Measurements from ENCODE around the gene ADARB1. TPM values are rescaled to one million over a fixed set of nuclear protein-coding genes. Genes with fewer than 3 reads are reported as not detected.

ADARB1 gene
- total RNA-seq, 2 experiments from 2014 or later, result 59.1 to 59.6 TPM

DNA sequence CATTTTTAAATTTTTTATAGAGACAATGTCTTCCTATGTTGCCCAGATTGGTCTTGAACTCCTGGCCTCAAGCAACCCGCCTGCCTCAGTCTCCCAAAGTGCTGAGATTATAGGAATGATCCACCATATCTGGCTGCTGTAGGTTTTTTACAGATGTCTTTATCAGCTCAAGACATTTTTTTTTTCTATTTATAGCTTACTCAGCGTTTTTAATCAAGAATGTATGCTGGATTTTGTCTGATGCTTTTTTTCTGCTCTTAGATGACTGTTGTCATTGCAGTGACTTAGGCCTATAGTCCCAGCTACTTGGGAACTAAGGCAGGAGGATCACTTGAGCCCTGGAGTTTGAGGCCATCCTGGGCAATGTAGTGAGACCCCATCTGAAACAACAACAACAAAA is 140.8 kb downstream of the ADARB1 start:
- no peaks in the 10 kb centered on the region for H3K27me3 Mint-ChIP-seq
- H3K9me3 Mint-ChIP-seq, result peaks cover 12% of the 10 kb centered on the region
- ChIA-PET POLR2A (no interaction called here), CTCF (interaction anchor here (0.6 kb wide), 1 partner anchor 274 kb away, joined by 3 read pairs; no protein-coding TSS in a partner anchor)
- H3K4me3 Mint-ChIP-seq, result no peak overlapping the region
- peaks cover 11% of the 10 kb centered on the region for H3K4me1 Mint-ChIP-seq
- no peak overlapping the region for H3K27ac Mint-ChIP-seq
- peaks cover 83% of the 10 kb centered on the region for H3K36me3 Mint-ChIP-seq (ENCODE audit: low read depth)
- no peak for DNase-seq

DNA sequence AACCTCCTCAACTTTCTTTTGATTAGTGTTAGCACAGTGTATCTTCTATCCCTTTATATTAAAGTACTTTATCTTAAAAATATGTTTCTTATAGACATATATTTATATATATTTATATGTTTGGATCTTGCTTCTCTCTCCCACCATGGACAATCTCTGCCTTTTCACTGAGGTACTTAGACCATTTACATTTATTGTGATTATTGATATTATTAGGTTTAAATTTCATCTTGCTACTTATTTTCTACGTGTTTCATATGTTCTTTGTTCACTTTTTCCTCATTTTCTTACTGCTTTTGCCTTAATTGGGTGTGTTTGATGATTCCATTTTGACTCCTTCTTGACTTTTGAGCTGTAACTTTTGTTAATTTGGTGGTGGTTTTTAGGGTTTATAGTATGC is 142.6 kb downstream of the ADARB1 start:
- ChIA-PET CTCF (no interaction called here), POLR2A (no interaction called here)
- peaks cover 86% of the 10 kb centered on the region for H3K36me3 Mint-ChIP-seq (ENCODE audit: low read depth)
- no peak overlapping the region for H3K4me3 Mint-ChIP-seq
- peaks cover 26% of the 10 kb centered on the region for H3K4me1 Mint-ChIP-seq
- H3K27ac Mint-ChIP-seq, result no peak overlapping the region
- no peak for DNase-seq
- no peaks in the 10 kb centered on the region for H3K27me3 Mint-ChIP-seq
- peaks cover 12% of the 10 kb centered on the region for H3K9me3 Mint-ChIP-seq

DNA sequence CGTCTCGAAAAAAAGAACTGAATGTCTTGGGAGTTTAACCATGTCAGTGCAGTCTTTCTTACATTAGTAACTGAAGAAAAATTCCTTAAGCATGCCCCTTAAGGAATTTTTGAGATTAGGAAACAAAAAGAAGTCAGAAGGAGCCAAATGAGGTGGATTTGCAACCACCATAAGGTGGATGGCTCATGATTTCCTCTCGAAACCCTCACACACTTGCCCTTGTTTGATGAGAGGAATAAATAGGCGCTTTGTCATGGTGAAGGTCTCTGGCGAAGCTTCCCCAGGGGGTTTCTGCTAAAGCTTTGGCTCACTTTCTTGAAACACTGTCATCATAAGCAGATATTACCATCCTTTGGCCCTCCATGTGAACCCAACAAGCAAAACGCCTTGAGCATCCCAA is 145.1 kb downstream of the ADARB1 start:
- ChIA-PET POLR2A (no interaction called here), CTCF (interaction anchor here (0.9 kb wide), 1 partner anchor 21 kb away, joined by 3 read pairs; no protein-coding TSS in a partner anchor)
- no peaks in the 10 kb centered on the region for H3K27me3 Mint-ChIP-seq
- H3K36me3 Mint-ChIP-seq (ENCODE audit: low read depth), result peaks cover 88% of the 10 kb centered on the region
- H3K4me3 Mint-ChIP-seq, result no peak overlapping the region
- H3K4me1 Mint-ChIP-seq, result peaks cover 42% of the 10 kb centered on the region
- DNase-seq, result no peak
- H3K27ac Mint-ChIP-seq, result no peak overlapping the region
- H3K9me3 Mint-ChIP-seq, result peaks cover 12% of the 10 kb centered on the region

DNA sequence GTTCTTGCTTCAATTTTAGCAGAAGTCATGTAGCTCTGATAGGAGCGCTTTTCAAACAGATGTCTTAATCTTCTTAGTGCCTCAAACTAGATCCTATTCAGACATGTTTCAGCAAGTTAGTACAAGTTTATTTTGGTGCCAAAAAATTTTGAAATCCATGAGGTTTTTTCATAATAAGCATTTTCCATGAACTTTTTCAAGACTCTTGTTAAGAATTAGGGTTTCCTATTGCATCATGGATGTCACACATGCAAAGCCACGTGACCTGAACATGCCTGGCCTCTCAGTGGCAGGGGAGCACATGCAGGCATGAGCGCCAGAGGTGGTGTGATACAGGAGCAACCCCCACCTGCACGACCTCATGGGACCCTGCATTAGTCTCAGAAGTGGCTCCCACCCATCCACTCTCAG is 145.7 kb downstream of the ADARB1 start:
- Mint-ChIP-seq H3K4me1 (peaks cover 48% of the 10 kb centered on the region), H3K36me3 (ENCODE audit: low read depth) (peaks cover 88% of the 10 kb centered on the region)

DNA sequence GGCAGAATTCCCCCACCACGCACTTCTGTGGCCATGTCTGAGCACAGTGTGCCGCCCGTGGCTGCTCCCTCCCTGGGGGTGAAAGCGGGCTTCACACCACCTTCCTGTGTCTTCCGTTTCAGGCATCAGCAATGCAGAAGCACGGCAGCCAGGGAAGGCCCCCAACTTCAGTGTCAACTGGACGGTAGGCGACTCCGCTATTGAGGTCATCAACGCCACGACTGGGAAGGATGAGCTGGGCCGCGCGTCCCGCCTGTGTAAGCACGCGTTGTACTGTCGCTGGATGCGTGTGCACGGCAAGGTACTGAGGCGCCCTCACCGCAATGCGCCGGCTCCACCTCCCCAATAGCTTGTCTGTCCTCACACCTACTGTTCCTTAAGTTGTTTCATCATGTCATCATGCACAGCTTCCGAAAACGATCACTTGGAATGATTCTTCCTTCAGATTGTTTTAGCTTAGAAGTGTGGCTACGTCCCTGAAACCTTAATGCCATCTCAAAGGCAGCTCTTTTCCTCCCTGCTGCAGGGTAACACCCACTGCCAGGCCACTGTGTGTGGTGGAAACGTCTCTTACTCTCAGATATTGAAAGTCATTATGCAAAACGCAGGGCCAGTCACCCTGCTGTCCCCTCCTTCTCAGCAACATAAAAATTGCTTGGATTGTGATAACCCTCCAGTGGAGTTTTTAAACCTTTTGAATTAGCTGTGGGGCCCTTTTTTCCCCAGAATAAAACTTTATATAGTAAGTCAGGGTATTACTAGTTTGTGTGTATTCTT is 146.5 kb downstream of the ADARB1 start:
- H3K4me3 Mint-ChIP-seq, result no peak overlapping the region
- H3K4me1 Mint-ChIP-seq, result peaks cover 56% of the 10 kb centered on the region
- peaks cover 91% of the 10 kb centered on the region for H3K36me3 Mint-ChIP-seq (ENCODE audit: low read depth)
- ChIA-PET POLR2A (interaction anchor here (0.8 kb wide), 1 partner anchor 12 kb away, joined by 3 read pairs; no protein-coding TSS in a partner anchor), CTCF (no interaction called here)
- DNase-seq, result no peak
- H3K27ac Mint-ChIP-seq, result no peak overlapping the region
- peaks cover 9% of the 10 kb centered on the region for H3K9me3 Mint-ChIP-seq
- no peaks in the 10 kb centered on the region for H3K27me3 Mint-ChIP-seq

More for the DNA sequence above, 145.7 kb downstream of the ADARB1 start:
- DNase-seq, result no peak
- ChIA-PET CTCF (interaction anchor here (0.9 kb wide), 1 partner anchor 21 kb away, joined by 3 read pairs; no protein-coding TSS in a partner anchor), POLR2A (no interaction called here)
- no peak overlapping the region for H3K4me3 Mint-ChIP-seq
- H3K9me3 Mint-ChIP-seq, result peaks cover 9% of the 10 kb centered on the region
- no peaks in the 10 kb centered on the region for H3K27me3 Mint-ChIP-seq
- no peak overlapping the region for H3K27ac Mint-ChIP-seq

DNA sequence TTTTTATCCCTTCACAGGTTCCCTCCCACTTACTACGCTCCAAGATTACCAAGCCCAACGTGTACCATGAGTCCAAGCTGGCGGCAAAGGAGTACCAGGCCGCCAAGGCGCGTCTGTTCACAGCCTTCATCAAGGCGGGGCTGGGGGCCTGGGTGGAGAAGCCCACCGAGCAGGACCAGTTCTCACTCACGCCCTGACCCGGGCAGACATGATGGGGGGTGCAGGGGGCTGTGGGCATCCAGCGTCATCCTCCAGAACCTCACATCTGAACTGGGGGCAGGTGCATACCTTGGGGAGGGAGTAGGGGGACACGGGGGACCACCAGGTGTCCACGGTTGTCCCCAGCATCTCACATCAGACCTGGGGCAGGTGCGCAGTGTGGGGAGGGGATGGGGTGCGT is 147.6 kb downstream of the ADARB1 start:
- Mint-ChIP-seq H3K27me3 (no peaks in the 10 kb centered on the region), H3K36me3 (ENCODE audit: low read depth) (peaks cover 89% of the 10 kb centered on the region), H3K9me3 (peaks cover 6% of the 10 kb centered on the region), H3K4me1 (peaks cover 67% of the 10 kb centered on the region), H3K4me3 (no peak overlapping the region), H3K27ac (no peak overlapping the region)
- ChIA-PET CTCF (no interaction called here), POLR2A (no interaction called here)
- no peak for DNase-seq

DNA sequence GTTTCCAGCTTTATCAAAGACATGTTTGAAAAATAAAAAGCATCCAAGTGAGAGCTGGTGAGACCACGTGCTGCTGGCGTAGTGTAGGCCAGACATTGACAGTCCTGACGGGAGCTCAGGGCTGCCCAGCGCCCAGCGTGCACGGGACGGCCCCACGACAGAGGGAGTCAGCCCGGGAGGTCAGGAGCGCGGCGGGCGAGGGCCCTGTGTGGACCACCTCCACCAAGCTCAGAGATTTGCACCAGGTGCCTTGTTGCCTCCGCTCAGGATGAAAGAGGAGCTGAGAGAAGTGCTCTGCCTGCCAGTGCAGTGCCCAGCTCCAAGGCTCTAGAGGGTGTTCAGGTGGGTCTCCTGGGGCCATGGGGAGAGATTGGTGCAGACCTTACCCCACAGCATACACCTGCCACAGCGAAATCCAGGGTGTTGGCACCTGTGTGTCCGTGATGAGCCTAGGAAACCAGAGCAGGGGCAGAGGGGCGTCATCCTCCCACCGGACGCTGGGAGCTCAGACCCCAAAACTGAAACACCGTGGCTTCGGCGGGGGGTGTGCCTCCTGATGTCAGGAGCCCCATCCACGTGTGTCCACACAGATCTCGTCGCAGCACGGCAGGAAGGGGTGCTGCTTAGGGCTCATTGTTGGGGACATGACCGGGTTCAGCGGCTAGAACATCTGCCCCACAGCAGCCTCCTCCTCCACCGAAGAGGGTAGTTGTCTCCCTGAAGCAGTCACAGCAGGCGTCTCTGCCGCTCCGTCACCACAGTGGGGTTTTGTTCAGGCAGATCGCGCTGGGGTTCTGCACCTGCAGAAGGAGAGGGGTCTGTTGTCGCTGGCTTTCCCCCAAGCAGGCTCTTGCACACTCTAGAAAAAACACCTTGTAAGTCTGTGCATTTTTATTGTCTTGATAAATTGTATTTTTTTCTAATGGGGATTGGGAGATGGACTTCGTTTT is 149.1 kb downstream of the ADARB1 start:
- Mint-ChIP-seq H3K9me3 (no peaks in the 10 kb centered on the region), H3K36me3 (ENCODE audit: low read depth) (peaks cover 79% of the 10 kb centered on the region), H3K27ac (peak overlapping the region; percentile 91), H3K4me1 (peaks cover 75% of the 10 kb centered on the region), H3K4me3 (no peak overlapping the region), H3K27me3 (no peaks in the 10 kb centered on the region)
- POLR2A ChIA-PET, result interaction anchor here (1.1 to 2.0 kb wide), 5 partner anchors 11 to 64 kb away, joined by 3 to 5 read pairs (median 4); partner anchors contain the start of gene POFUT2
- CTCF ChIA-PET, result interaction anchor here (1.0 to 1.6 kb wide), 2 partner anchors 64 to 85 kb away, joined by 3 to 6 read pairs; partner anchors contain the start of gene POFUT2
- no peak for DNase-seq

DNA sequence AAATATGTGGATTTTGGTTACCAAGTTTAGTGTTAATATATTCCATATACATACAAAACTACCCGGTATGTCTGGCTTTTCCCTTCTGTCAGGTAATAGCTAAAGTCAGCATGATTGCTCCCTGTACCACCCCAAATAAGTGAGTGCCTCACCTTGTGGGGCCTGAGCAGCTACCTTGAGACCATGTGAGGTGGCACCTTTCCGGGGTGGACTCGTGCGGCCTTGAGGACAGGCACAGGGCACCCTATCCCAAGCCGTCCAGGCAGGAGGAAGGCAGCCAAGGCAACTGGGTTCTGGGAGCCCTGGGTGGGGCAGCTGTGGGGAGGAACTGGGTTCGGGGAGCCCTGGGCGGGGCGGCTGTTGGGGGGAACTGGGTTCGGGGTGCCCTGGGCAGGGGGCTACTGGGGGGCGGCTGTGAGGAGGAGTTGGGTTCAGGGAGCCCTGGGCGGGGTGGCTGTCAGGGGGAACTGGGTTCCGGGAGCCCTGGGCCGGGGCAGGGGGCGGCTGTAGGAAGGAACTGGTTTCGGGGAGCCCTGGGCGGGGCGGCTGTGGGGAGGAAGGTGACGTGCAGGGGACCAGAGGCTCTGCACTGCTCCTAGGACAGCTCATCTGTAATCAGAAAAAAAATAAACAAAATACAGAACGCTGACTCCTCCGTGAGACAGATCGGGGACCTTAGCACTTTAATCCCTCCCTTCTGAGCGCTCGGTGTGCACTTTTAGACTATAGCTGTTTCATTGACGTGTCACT is 150.0 kb downstream of the ADARB1 start:
- peak overlapping the region; percentile 91 for H3K27ac Mint-ChIP-seq
- peaks cover 74% of the 10 kb centered on the region for H3K36me3 Mint-ChIP-seq (ENCODE audit: low read depth)
- peak overlapping the region; percentile 36 for H3K4me3 Mint-ChIP-seq
- DNase-seq, result peak; percentile 88
- ChIA-PET POLR2A (interaction anchor here (0.8 to 2.0 kb wide), 11 partner anchors 10 to 145 kb away, joined by 3 to 5 read pairs (median 3); partner anchors contain the start of gene POFUT2), CTCF (interaction anchor here (0.7 to 1.6 kb wide), 3 partner anchors 63 to 86 kb away, joined by 3 to 6 read pairs (median 3); partner anchors contain the start of gene POFUT2)
- peaks cover 84% of the 10 kb centered on the region for H3K4me1 Mint-ChIP-seq
- peaks cover 2% of the 10 kb centered on the region for H3K27me3 Mint-ChIP-seq
- H3K9me3 Mint-ChIP-seq, result no peaks in the 10 kb centered on the region

DNA sequence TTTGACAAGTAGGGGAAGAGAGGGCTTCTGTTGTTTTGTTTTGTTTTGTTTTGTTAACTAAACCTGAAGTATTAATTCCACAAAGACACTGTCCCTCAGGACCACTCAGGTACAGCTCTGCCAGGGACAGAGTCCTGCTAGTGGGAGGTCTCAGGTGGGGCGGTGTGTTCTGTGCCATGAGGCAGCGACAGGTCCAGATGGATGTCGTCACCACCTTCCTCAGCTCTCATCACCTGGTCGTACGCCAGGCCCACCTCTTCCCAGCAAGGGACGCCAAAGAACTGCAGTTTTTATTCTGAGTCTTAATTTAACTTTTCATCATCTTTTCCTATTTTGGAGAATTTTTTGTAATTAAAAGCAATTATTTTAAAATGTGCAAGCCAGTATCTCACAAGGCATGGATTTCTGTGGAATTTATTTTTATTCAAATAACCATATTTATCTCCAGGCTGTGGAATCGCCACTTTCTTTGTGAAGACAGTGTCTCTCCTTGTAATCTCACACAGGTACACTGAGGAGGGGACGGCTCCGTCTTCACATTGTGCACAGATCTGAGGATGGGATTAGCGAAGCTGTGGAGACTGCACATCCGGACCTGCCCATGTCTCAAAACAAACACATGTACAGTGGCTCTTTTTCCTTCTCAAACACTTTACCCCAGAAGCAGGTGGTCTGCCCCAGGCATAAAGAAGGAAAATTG is 150.8 kb downstream of the ADARB1 start:
- peak overlapping the region; percentile 91 for H3K27ac Mint-ChIP-seq
- no peak for DNase-seq
- H3K27me3 Mint-ChIP-seq, result peaks cover 2% of the 10 kb centered on the region
- H3K4me1 Mint-ChIP-seq, result peaks cover 85% of the 10 kb centered on the region
- peak overlapping the region; percentile 36 for H3K4me3 Mint-ChIP-seq
- peaks cover 66% of the 10 kb centered on the region for H3K36me3 Mint-ChIP-seq (ENCODE audit: low read depth)
- ChIA-PET CTCF (interaction anchor here (0.5 to 1.6 kb wide), 2 partner anchors 85 to 87 kb away, joined by 3 to 6 read pairs; no protein-coding TSS in a partner anchor), POLR2A (interaction anchor here (0.8 to 2.0 kb wide), 11 partner anchors 9 to 146 kb away, joined by 3 to 5 read pairs (median 3); partner anchors contain the start of gene POFUT2)
- no peaks in the 10 kb centered on the region for H3K9me3 Mint-ChIP-seq

DNA sequence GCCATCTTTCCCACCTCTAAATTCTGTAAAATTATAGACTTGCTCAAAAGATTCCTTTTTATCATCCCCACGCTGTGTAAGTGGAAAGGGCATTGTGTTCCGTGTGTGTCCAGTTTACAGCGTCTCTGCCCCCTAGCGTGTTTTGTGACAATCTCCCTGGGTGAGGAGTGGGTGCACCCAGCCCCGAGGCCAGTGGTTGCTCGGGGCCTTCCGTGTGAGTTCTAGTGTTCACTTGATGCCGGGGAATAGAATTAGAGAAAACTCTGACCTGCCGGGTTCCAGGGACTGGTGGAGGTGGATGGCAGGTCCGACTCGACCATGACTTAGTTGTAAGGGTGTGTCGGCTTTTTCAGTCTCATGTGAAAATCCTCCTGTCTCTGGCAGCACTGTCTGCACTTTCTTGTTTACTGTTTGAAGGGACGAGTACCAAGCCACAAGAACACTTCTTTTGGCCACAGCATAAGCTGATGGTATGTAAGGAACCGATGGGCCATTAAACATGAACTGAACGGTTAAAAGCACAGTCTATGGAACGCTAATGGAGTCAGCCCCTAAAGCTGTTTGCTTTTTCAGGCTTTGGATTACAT is 151.5 kb downstream of the ADARB1 start:
- H3K9me3 Mint-ChIP-seq, result no peaks in the 10 kb centered on the region
- peaks cover 82% of the 10 kb centered on the region for H3K4me1 Mint-ChIP-seq
- peaks cover 59% of the 10 kb centered on the region for H3K36me3 Mint-ChIP-seq (ENCODE audit: low read depth)
- CTCF ChIA-PET, result interaction anchor here (0.5 kb wide), 1 partner anchor 86 kb away, joined by 3 read pairs; no protein-coding TSS in a partner anchor
- H3K27me3 Mint-ChIP-seq, result peaks cover 2% of the 10 kb centered on the region
- DNase-seq, result no peak
- peak overlapping the region; percentile 91 for H3K27ac Mint-ChIP-seq
- H3K4me3 Mint-ChIP-seq, result peak overlapping the region; percentile 1
- POLR2A ChIA-PET, result interaction anchor here (0.9 kb wide), 1 partner anchor 40 kb away, joined by 3 read pairs; no protein-coding TSS in a partner anchor

DNA sequence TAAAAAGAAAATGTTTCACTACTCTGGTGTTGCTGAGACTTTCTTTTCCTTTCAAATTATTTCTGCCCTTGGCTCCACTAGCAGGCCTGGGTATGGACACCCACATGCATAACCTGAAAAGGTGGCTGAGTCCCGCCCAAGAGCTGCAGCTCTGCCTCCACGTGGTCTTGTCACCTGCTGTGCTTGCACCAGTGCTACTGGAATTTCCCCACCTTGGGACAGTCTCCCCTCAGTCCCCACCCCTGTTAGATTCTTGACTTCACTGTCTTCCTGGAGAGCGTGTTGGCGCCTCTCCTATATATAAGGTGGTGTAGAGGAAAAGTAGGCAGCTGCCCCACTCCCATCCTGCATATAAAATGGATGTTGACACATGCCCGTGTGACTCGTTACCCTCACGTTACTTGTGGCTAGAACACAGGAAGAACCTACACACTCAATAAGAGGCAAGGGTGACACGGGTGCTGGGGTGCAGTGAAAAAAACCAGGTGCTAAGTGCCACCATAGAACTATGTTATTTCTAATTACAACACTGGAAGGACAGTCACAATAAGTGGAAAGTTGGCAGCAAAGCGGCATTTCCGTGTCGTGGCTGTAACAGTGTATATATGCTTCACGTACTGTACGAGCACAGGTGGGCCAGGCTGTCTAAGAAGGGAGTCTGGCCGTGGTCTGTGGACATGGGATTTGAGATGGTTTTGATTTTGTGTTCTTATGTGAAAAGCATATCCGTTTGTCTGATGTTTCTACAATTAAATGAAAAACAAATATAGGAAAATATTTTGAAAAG is 152.4 kb downstream of the ADARB1 start:
- peak; percentile 63 for DNase-seq
- H3K27me3 Mint-ChIP-seq, result peaks cover 4% of the 10 kb centered on the region
- H3K27ac Mint-ChIP-seq, result peak overlapping the region; percentile 85
- peaks cover 52% of the 10 kb centered on the region for H3K36me3 Mint-ChIP-seq (ENCODE audit: low read depth)
- H3K4me1 Mint-ChIP-seq, result peaks cover 73% of the 10 kb centered on the region
- no peaks in the 10 kb centered on the region for H3K9me3 Mint-ChIP-seq
- ChIA-PET POLR2A (interaction anchor here (0.9 kb wide), 1 partner anchor 39 kb away, joined by 3 read pairs; no protein-coding TSS in a partner anchor), CTCF (interaction anchor here (2.8 kb wide), 1 partner anchor 86 kb away, joined by 12 read pairs; no protein-coding TSS in a partner anchor)
- peak overlapping the region; percentile 15 for H3K4me3 Mint-ChIP-seq
